GM12878 (cell line): Measurements from ENCODE around the gene KIF2A. TPM values are rescaled to one million over a fixed set of nuclear protein-coding genes. Genes with fewer than 3 reads are reported as not detected.

Source experiments
- ATAC-seq: fragments of 200-7000 bp; cut with Tn5 transposase; 3 replicates; pipeline ENCODE4 v1.9.1; 2020; ENCODE audit warnings: mild to moderate bottlenecking, moderate library complexity
- BruUV-seq: library from RNA; stranded (reverse); fragments of 400-500 nt; replicated peaks from 2 replicates; lab custom pipeline; 2021; lab: Mats Ljungman, UMichigan
- CTCF ChIA-PET: fragments of 300-600 bp; sonication (Branson Sonifier 250); formaldehyde crosslinking; extraction: SDS; loops from one replicate; lab custom pipeline; 2021; ENCODE audit warnings: inconsistent platforms; lab: Yijun Ruan, JAX
- POLR2A ChIA-PET: fragments of 350-600 bp; formaldehyde crosslinking; extraction: SDS; loops from one replicate; lab custom pipeline; 2021; ENCODE audit warnings: inconsistent platforms; lab: Charles Lee
- RAD21 ChIA-PET: fragments of 300-600 bp; sonication (Branson Sonifier 250); formaldehyde crosslinking; loops from one replicate; lab custom pipeline; 2023; ENCODE audit warnings: antibody characterized with exemption; ENCODE audit not compliant: unreplicated experiment; lab: Charles Lee
- SMC1A ChIA-PET: fragments of 300-600 bp; sonication (Branson Sonifier 250); formaldehyde crosslinking; loops from one replicate; lab custom pipeline; 2023; ENCODE audit not compliant: unreplicated experiment, uncharacterized antibody; lab: Charles Lee
- DNase-seq: peaks from one replicate; pipeline ENCODE4 v3.0.0-alpha.2; 2011; ENCODE audit warnings: low read depth, low spot score
- FAIRE-seq: peaks from 3 replicates; lab custom pipeline; 2011; peaks lifted over from hg19 to GRCh38; lab: Jason Lieb, UNC
- H2AFZ ChIP-seq: 2 replicates; pipeline ENCODE4 v1.6.0; 2011; ENCODE audit warnings: low read depth, low read length, control low read depth; ENCODE audit not compliant: control insufficient read depth
- H3K27ac ChIP-seq: 2 replicates; pipeline ENCODE4 v1.5.1; 2011; ENCODE audit warnings: control low read depth; ENCODE audit not compliant: control insufficient read depth, insufficient read depth
- H3K27me3 ChIP-seq, 2 experiments: replicated peaks in 1 of 2; 2 replicates each; pipeline versions ENCODE4 v1.6.0 to v1.6.1; 2011; ENCODE audit warnings: low read length in 1 of 2; ENCODE audit not compliant: control insufficient read depth in 2 of 2, insufficient read depth in 2 of 2
- H3K36me3 ChIP-seq, 2 experiments: 2 replicates each; pipeline ENCODE4 v1.5.1; 2011; ENCODE audit warnings: low read length in 1 of 2; ENCODE audit not compliant: control insufficient read depth in 2 of 2, insufficient read depth in 2 of 2
- H3K4me1 ChIP-seq: 2 replicates; pipeline ENCODE4 v1.6.1; 2011; ENCODE audit warnings: mild to moderate bottlenecking, low read length, moderate library complexity, mixed read lengths; ENCODE audit not compliant: control insufficient read depth, insufficient read depth
- H3K4me2 ChIP-seq: 2 replicates; pipeline ENCODE4 v1.6.0; 2011; ENCODE audit warnings: control low read depth; ENCODE audit not compliant: control insufficient read depth, insufficient read depth
- H3K4me3 ChIP-seq: fragments of 200-600 bp; sonication (generic); 2 replicates; pipeline ENCODE4 v1.5.1; 2016
- H3K79me2 ChIP-seq: 2 replicates; pipeline ENCODE4 v1.6.0; 2011; ENCODE audit warnings: low read length; ENCODE audit not compliant: control insufficient read depth, insufficient read depth
- H3K9ac ChIP-seq: 2 replicates; pipeline ENCODE4 v1.8.0; 2011; ENCODE audit warnings: low read length, control low read depth, mixed read lengths; ENCODE audit not compliant: control insufficient read depth, insufficient read depth
- H3K9me3 ChIP-seq: replicated peaks from 3 replicates; pipeline ENCODE4 v1.5.1; 2011; ENCODE audit warnings: mild to moderate bottlenecking, low read length; ENCODE audit not compliant: control insufficient read depth, insufficient read depth
- H4K20me1 ChIP-seq: 2 replicates; pipeline ENCODE4 v1.6.0; 2011; ENCODE audit not compliant: control insufficient read depth, insufficient read depth
- FOS ChIP-seq: IDR thresholded peaks from 3 replicates; pipeline ENCODE4 v1.6.1; 2011; ENCODE audit warnings: borderline replicate concordance; ENCODE audit not compliant: insufficient read length; ENCODE audit errors: extremely low read depth
- JUNB ChIP-seq: IDR thresholded peaks from 2 replicates; pipeline ENCODE4 v1.6.1; 2016; ENCODE audit warnings: antibody characterized with exemption, mild to moderate bottlenecking
- MEF2B ChIP-seq: fragments of 450-650 bp; IDR thresholded peaks from 2 replicates; pipeline ENCODE4 v1.6.1; 2018; ENCODE audit warnings: mild to moderate bottlenecking, moderate library complexity; ENCODE audit not compliant: partially characterized antibody, poor library complexity, severe bottlenecking
- NFIC ChIP-seq: IDR thresholded peaks from 2 replicates; pipeline ENCODE4 v1.6.1; 2012; ENCODE audit warnings: low read depth, mild to moderate bottlenecking, inconsistent platforms, low read length, moderate library complexity
- SUZ12 ChIP-seq: fragments of 200-600 bp; sonication (generic); IDR thresholded peaks from one replicate; pipeline ENCODE4 v1.6.1; 2018; ENCODE audit warnings: antibody characterized with exemption, mild to moderate bottlenecking; ENCODE audit not compliant: unreplicated experiment
- WGBS: methylation state at CpG from one replicate; pipeline ENCODE4 v1.1.6; 2016; ENCODE audit warnings: low lambda C conversion rate; ENCODE audit not compliant: insufficient replicate concordance, insufficient coverage; ENCODE audit errors: missing lambda C conversion rate; 5-methylcytosine and 5-hydroxymethylcytosine counted together
- in situ Hi-C: fragments of 300-500 bp; cut with MboI; formaldehyde crosslinking; loops from 9 replicates; pipeline ENCODE4 v1.14.3; 2018; ENCODE audit warnings: mixed read lengths
- intact Hi-C: fragments of 100-400 bp; cut with micrococcal nuclease; formaldehyde crosslinking; loops from one replicate; pipeline ENCODE4 v1.14.2; 2022; ENCODE audit not compliant: unreplicated experiment
- polyA plus RNA-seq, 11 experiments: library from polyadenylated mRNA; depleted of rRNA in 4 of 11; unstranded in 6 of 11; stranded (reverse) in 5 of 11; fragments of >200 nt; fragmentation: Nextera tagmentation in 4 of 11; fragmentation: Illumina TruSeq in 1 of 11; extraction: Ambion mirVana in 4 of 11; extraction: Trizol in 1 of 11; gene quantifications; 1 replicate in 1 of 11; 2 replicates in 10 of 11; pipeline versions ENCODE4 v1.2.1 to v1.2.3, GENCODE V29; 2011 to 2016; ENCODE audit warnings: inconsistent platforms in 2 of 11, missing spikeins in 2 of 11, low read depth in 1 of 11
- total RNA-seq, 4 experiments: library from RNA; depleted of rRNA in 3 of 4; stranded (reverse); fragments of >200 nt in 3 of 4; fragmentation: Illumina TruSeq in 1 of 4; extraction: Trizol in 1 of 4; gene quantifications; 2 replicates each; pipeline versions ENCODE4 v1.2.1 to v1.2.3, GENCODE V29; 2013 to 2021
- TF ChIP-seq, protein P1 (sequence below): fragments of 450-650 bp; IDR thresholded peaks from 2 replicates; pipeline ENCODE4 v1.6.1; 2016; ENCODE audit warnings: mild to moderate bottlenecking

Gene KIF2A
- total and polyA plus RNA-seq, 10 of the 15 experiments (the other 5 are each of a cell fraction or from before 2014, with no cell fraction given) = 35.9 to 124 (median 80.1) TPM

GRCh38 chr5:62328772-62329491 lies 22.9 kb downstream of the KIF2A start:
- Histone ChIP-seq H4K20me1 (no peaks in the 10 kb centered on the region), H3K4me2 (no peak overlapping the region; the same call in 1 of the 2 replicates), H3K79me2 (peaks cover 82% of the 10 kb centered on the region), H3K27ac (peak overlapping the region; percentile 45; the same call in 1 of the 2 replicates), H3K9me3 (no peaks in the 10 kb centered on the region), H2AFZ (no peak overlapping the region; the same call in 1 of the 2 replicates), H3K36me3 (peaks cover 3 to 7% of the 10 kb centered on the region in 2 experiments; a peak in 3 of 4 replicates), H3K4me1 (peaks cover 19% of the 10 kb centered on the region), H3K4me3 (no peak overlapping the region), H3K27me3 (no peaks in the 10 kb centered on the region), H3K9ac (no peak overlapping the region)
- TF ChIP-seq SUZ12 (no peak), NFIC (peak; percentile 43; the same call in 1 of the 2 replicates), FOS (no peak), MEF2B (peak; percentile 75), JUNB (peak; percentile 73)
- TF ChIP-seq, protein P1, sequence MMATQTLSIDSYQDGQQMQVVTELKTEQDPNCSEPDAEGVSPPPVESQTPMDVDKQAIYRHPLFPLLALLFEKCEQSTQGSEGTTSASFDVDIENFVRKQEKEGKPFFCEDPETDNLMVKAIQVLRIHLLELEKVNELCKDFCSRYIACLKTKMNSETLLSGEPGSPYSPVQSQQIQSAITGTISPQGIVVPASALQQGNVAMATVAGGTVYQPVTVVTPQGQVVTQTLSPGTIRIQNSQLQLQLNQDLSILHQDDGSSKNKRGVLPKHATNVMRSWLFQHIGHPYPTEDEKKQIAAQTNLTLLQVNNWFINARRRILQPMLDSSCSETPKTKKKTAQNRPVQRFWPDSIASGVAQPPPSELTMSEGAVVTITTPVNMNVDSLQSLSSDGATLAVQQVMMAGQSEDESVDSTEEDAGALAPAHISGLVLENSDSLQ = peak; percentile 41; the same call in 1 of the 2 replicates
- no peak for DNase-seq
- CTCF ChIA-PET = interaction anchor here (0.9 to 2.3 kb wide), 10 partner anchors 9 to 105 kb away, joined by 3 to 13 read pairs (median 4); no protein-coding TSS in a partner anchor
- RAD21 ChIA-PET = interaction anchor here (1.0 to 3.3 kb wide), 8 partner anchors 9 to 104 kb away, joined by 3 to 10 read pairs (median 4); partner anchors contain the start of genes DIMT1 and KIF2A
- POLR2A ChIA-PET = interaction anchor here (0.6 to 3.2 kb wide), 3 partner anchors 11 to 686 kb away, joined by 3 to 13 read pairs (median 4); partner anchors contain the start of gene KIF2A
- in situ Hi-C loops = no loop called here
- SMC1A ChIA-PET = interaction anchor here (0.7 to 3.4 kb wide), 11 partner anchors 11 to 104 kb away, joined by 3 to 16 read pairs (median 3); partner anchors contain the start of gene KIF2A
- intact Hi-C loops = no loop called here
- 44% methylated on average over 7 of the region's 7 CpGs for WGBS
- no TSS peak for BruUV-seq
- peak; percentile 41 for FAIRE-seq
- ATAC-seq = peak; percentile 27
